HUES6 (cell line): ENCODE results near the gene SENP8.

Source experiments
- H3K27ac ChIP-seq: 2 replicates; pipeline ENCODE4 v1.7.0; 2013; ENCODE audit warnings: low read depth, mild to moderate bottlenecking, low read length, inconsistent platforms
- H3K27me3 ChIP-seq: 2 replicates; pipeline ENCODE4 v1.6.1; 2013; ENCODE audit warnings: low read length; ENCODE audit not compliant: control insufficient read depth, insufficient read depth
- H3K36me3 ChIP-seq: 2 replicates; pipeline ENCODE4 v1.6.1; 2013; ENCODE audit warnings: low read length; ENCODE audit not compliant: control insufficient read depth, insufficient read depth
- H3K4me1 ChIP-seq: 2 replicates; pipeline ENCODE4 v1.6.1; 2013; ENCODE audit warnings: low read length; ENCODE audit not compliant: control insufficient read depth, insufficient read depth
- H3K4me3 ChIP-seq: 2 replicates; pipeline ENCODE4 v1.5.1; 2013; ENCODE audit warnings: low read depth, low read length
- H3K9ac ChIP-seq: one replicate; pipeline ENCODE4 v1.6.1; 2013; ENCODE audit warnings: mild to moderate bottlenecking, low read length
- H3K9me3 ChIP-seq: 2 replicates; pipeline ENCODE4 v1.6.1; 2013; ENCODE audit warnings: low read depth, low read length; ENCODE audit not compliant: control insufficient read depth, insufficient read depth

Gene SENP8

DNA sequence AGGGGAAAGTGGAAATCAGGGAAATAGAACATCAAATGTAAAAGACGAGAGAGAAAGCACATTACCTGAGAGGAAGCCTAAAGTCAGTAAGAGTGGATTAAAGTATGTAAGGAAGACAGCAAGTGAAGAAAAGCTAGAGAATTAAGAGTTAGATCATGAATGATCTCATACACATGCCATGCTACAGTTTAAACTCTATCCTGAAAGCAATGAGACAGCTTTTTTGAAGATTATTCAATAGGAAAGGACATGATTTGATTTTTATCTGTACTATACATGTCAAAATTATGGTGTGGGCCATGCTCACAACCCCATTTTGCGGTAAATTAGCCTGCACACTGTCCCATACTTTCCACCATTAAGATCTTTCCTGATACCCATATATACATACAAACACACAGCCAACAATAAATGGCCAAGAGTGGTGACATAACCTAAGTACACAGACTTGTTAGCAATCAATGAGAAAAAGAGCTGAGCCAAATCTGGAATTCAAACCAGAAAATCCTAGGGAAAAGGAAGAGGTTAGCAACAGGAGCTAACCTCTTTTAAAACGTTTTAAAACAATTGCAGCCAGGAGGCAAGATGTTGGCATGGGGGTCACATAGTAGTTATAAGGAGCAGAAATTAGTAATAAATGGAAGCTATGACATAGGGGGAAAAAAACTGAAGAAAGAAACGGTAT is 4.7 kb upstream of the SENP8 start:
- no peaks in the 10 kb centered on the region for H3K36me3 ChIP-seq
- H3K4me3 ChIP-seq = no peak overlapping the region
- H3K4me1 ChIP-seq = 0 out of 2 replicates have a peak, but pooled peaks cover 3% of the 10 kb centered on the region
- H3K9ac ChIP-seq = no peak overlapping the region
- no peaks in the 10 kb centered on the region for H3K27me3 ChIP-seq
- no peak overlapping the region for H3K27ac ChIP-seq
- H3K9me3 ChIP-seq = no peaks in the 10 kb centered on the region

DNA sequence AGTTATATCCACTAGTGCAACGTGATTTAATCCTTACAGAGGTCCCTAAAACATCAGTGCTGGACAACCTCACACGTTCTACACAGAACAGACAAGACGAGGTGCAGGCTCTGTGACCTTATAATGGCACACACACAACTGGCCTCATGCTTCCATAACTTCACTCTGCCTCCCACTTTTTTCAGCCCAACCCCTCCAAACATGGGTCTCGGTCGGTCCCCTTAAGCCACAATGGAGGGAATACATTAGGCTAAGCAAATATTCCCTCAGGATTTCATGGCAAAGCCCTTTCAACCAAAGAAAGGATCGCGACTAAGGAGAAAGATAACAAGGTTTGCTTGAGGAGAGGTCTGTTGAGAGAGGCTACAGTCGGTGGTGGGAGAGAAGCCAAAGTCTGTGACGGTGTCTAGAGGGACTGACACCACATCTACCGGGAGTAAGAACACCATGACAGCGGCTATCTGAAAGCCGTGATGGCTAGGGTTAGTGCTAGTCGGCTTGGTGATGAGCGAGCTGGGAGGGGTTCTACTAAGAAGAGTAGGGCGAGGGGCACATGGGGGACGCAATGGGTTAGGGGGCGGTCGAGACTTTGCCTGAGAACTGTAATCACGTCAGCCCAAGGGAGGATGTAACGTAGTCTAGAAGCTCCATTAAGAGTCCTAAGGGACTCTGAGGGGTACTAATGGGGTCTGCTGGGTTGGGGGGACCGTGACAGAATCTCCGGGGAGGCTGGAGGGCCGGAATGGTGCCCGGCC is 1.3 kb upstream of the SENP8 start:
- no peaks in the 10 kb centered on the region for H3K9me3 ChIP-seq
- no peaks in the 10 kb centered on the region for H3K36me3 ChIP-seq
- H3K9ac ChIP-seq = peak overlapping the region; percentile 79
- peak overlapping the region; percentile 99 for H3K4me3 ChIP-seq
- H3K4me1 ChIP-seq = peaks cover 3% of the 10 kb centered on the region; the same call in 1 of the 2 replicates
- no peak overlapping the region for H3K27ac ChIP-seq
- no peaks in the 10 kb centered on the region for H3K27me3 ChIP-seq

DNA sequence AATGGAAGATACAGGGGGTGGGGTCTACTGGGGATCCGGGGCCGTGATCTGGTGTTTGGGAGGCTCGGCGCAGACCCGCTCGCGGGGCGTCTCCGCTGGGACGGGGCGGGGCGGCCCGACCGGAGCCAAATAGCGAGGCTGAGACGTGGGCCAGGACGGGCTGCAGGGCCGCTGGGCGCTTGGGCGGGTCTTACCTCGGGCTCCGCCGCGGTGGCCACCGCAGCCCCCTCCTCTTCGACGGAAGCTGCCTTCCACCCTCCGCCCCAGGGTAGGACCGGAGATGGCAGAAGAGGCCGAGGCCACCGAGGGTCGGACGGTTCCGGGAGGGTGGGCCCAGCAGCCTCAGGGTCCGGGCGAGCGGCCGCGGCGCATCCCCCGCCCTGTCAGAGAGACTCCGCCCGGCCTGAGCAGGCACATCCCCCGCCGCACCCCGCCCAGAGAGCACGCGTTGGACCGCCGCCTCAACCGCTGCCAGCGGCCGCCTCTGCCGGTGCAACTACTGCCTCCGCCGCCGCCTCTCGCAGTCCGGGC is 652 bp upstream of the SENP8 start:
- Histone ChIP-seq H3K4me1 (peaks cover 3% of the 10 kb centered on the region; the same call in 1 of the 2 replicates), H3K27ac (no peak overlapping the region; the same call in 1 of the 2 replicates), H3K27me3 (no peaks in the 10 kb centered on the region), H3K9ac (peak overlapping the region; percentile 79), H3K36me3 (no peaks in the 10 kb centered on the region), H3K4me3 (peak overlapping the region; percentile 99), H3K9me3 (no peaks in the 10 kb centered on the region)

DNA sequence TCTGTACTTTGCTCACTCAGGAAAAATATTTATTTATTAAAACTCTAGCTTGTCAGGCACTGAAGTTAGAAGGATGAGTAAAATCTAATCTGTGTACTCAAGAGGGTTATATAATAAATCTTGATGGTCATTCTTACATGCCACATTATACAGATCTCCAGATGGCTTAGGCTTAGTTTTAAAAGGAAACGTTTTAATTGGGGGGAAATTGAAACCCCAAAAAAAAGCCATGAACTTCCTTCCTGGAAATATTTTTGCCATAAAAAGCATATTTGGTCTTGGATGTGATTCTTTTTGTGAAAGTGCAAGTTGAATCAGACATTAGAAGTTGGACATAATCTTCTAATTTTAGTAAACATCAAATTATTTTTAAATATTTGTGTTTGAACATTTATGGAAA is 6.0 kb downstream of the SENP8 start:
- H3K4me3 ChIP-seq = no peak overlapping the region
- no peaks in the 10 kb centered on the region for H3K36me3 ChIP-seq
- H3K4me1 ChIP-seq = no peaks in the 10 kb centered on the region
- H3K9me3 ChIP-seq = no peaks in the 10 kb centered on the region
- H3K27ac ChIP-seq = no peak overlapping the region
- H3K9ac ChIP-seq = no peak overlapping the region
- H3K27me3 ChIP-seq = no peaks in the 10 kb centered on the region

DNA sequence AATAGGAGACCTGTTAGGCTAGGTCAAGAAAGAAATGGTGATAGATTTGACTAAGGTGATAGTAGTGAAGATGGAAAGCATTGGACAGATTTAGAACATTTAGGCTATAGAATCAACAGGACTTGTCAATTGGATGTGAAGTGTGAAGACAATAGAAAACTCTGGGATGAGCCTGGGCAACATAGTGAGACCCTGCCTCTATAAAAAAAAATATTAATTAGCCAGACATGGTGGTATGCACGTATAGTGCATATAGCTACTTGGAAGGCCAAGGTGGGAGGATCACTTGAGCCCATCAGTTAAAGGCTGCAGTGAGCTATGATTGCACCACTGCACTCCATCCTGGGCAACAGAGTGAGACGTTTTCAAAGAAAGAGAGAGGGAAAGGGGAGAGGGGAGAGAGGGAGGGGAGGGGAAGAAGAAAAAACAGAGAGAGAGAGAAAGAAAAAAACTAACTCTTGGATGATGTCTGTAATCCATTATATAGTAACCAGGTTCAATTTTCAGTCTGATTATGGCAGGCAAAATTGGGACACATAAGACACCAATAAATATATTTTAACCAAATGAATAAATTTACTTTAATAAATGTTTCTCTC is 9.6 kb downstream of the SENP8 start:
- Histone ChIP-seq H3K4me1 (no peaks in the 10 kb centered on the region), H3K9ac (no peak overlapping the region), H3K4me3 (no peak overlapping the region), H3K36me3 (no peaks in the 10 kb centered on the region), H3K9me3 (no peaks in the 10 kb centered on the region), H3K27me3 (no peaks in the 10 kb centered on the region), H3K27ac (no peak overlapping the region)

DNA sequence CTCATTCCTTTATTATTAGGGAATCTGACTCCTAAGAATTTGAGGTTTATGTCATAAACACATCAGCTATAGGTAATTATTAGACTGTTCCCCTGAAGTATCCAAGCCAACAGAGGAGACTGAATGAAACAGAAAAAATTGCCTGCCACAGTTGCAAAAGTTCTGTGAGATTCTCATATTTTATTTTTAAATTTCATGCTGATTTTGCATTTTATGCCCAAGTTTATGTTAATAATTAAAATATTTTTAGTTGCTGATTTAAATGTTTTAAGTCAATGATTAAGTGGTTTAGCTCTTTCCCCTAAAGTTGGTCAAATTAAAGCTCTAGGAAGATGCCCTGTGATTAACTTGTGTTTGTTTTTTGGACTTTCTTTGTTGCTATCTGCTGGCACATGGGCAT is 10.2 kb downstream of the SENP8 start:
- no peak overlapping the region for H3K4me3 ChIP-seq
- no peaks in the 10 kb centered on the region for H3K9me3 ChIP-seq
- no peaks in the 10 kb centered on the region for H3K4me1 ChIP-seq
- no peaks in the 10 kb centered on the region for H3K36me3 ChIP-seq
- no peaks in the 10 kb centered on the region for H3K27me3 ChIP-seq
- no peak overlapping the region for H3K27ac ChIP-seq
- H3K9ac ChIP-seq = no peak overlapping the region

DNA sequence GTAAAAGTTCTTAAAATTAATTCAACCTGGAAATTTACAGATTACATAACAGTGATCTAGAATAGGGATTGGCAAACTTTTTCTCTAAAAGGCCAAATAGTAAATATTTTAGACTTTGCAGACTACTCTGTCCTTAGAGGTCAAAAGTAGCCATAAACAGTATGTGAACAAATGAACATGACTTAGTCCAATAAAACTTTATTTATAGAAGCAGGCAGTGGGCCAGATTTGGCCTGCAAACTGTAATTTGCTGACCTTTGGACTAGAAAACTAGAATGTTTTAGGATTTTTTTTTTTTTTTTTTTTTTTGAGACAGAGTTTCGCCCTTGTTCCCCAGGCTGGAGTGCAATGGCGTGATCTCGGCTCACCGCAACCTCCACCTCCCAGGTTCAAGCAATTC is 12.1 kb downstream of the SENP8 start:
- Histone ChIP-seq H3K9me3 (no peaks in the 10 kb centered on the region), H3K27me3 (no peaks in the 10 kb centered on the region), H3K9ac (no peak overlapping the region), H3K36me3 (no peaks in the 10 kb centered on the region), H3K4me3 (no peak overlapping the region), H3K4me1 (no peaks in the 10 kb centered on the region), H3K27ac (no peak overlapping the region)

DNA sequence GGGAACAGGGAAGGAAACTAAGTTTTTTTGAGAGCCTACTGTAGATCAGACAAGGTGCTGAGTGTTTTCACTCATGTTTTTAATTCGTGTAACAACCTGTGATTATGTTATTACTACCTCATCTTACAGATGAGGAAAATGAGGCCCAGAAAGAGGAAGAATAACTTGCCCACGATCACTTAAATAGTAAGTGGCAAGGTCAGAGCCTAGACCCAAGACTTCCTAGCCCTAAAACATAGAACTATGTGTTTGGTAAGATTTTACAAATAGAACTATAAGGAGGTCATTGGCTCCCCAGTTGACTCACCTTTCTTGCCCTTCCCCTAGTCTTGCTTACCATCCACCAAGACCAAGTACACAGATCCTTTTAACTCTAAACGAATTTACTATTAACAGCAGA is 13.7 kb downstream of the SENP8 start:
- Histone ChIP-seq H3K27me3 (no peaks in the 10 kb centered on the region), H3K9ac (no peak overlapping the region), H3K27ac (no peak overlapping the region), H3K36me3 (no peaks in the 10 kb centered on the region), H3K9me3 (no peaks in the 10 kb centered on the region), H3K4me1 (no peaks in the 10 kb centered on the region), H3K4me3 (no peak overlapping the region)

DNA sequence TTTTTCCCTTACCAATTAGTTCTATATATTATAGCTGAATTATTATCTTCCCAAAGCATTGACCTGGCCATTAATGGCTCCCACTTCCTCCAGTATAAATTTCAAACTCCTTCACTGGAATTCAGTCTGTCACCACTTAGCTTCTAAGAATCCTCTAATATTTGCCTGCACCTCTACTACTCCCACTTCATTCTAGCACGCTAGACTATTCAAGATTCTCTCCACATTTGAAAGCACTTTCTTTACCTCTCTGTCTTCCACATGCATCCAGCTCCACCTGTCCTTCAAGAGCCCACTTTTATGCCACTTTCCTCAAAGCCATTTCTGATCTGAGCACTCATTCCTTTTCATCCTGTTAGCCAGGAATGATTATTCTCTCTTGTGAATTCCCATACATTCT is 15.0 kb downstream of the SENP8 start:
- Histone ChIP-seq H3K36me3 (no peaks in the 10 kb centered on the region), H3K27ac (no peak overlapping the region), H3K9me3 (no peaks in the 10 kb centered on the region), H3K27me3 (no peaks in the 10 kb centered on the region), H3K4me1 (no peaks in the 10 kb centered on the region), H3K4me3 (no peak overlapping the region), H3K9ac (no peak overlapping the region)

DNA sequence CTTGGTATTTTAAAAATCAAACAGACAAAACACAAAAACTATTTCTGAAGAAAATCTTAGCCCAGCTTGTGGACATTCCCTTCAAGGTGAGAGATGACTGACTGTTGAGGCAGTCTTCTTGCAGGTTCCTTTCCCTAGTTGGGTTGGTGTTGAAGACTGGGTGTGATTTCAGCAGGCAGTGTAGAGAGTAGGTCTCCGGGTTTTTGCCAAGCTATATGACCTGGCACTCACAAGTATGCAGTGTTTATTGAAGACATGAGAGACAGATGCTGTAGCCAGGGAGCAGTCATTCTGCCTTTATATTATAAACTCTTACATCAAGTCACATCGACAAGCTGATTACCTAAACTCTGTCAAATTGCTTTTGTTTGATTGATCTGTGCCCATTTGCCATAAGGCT is 17.5 kb downstream of the SENP8 start:
- Histone ChIP-seq H3K4me1 (no peaks in the 10 kb centered on the region), H3K9me3 (no peaks in the 10 kb centered on the region), H3K9ac (no peak overlapping the region), H3K4me3 (no peak overlapping the region), H3K27me3 (no peaks in the 10 kb centered on the region), H3K36me3 (no peaks in the 10 kb centered on the region), H3K27ac (no peak overlapping the region)
